Trophoblast cell (in vitro differentiated cells and primary cell): ENCODE measurements around the gene CNTNAP1.

ENCODE experiments used
- DNase-seq, 2 donors: peaks; one replicate each; pipeline ENCODE4 v3.0.0-alpha.2; 2016
- H2AFZ ChIP-seq: 2 replicates; pipeline ENCODE4 v1.6.1; 2013; ENCODE audit warnings: low read length, moderate library complexity, mild to moderate bottlenecking; ENCODE audit not compliant: insufficient read depth, poor library complexity
- H2AK5ac ChIP-seq: 2 replicates; pipeline ENCODE4 v1.6.1; 2013; ENCODE audit warnings: mild to moderate bottlenecking, low read length
- H2BK120ac ChIP-seq: 2 replicates; pipeline ENCODE4 v1.6.1; 2013; ENCODE audit warnings: low read length, mild to moderate bottlenecking, moderate library complexity; ENCODE audit not compliant: insufficient read depth, poor library complexity
- H2BK12ac ChIP-seq: 2 replicates; pipeline ENCODE4 v1.6.1; 2013; ENCODE audit warnings: mild to moderate bottlenecking, low read length, moderate library complexity
- H2BK5ac ChIP-seq: 2 replicates; pipeline ENCODE4 v1.6.1; 2013; ENCODE audit warnings: low read length, low read depth, moderate library complexity, mild to moderate bottlenecking; ENCODE audit not compliant: poor library complexity
- H3K14ac ChIP-seq: 2 replicates; pipeline ENCODE4 v1.6.1; 2013; ENCODE audit warnings: mild to moderate bottlenecking, low read length
- H3K18ac ChIP-seq: 2 replicates; pipeline ENCODE4 v1.6.1; 2013; ENCODE audit warnings: mild to moderate bottlenecking, low read length
- H3K23ac ChIP-seq: 2 replicates; pipeline ENCODE4 v1.6.1; 2013; ENCODE audit warnings: low read length
- H3K27ac ChIP-seq: 2 replicates; pipeline ENCODE4 v1.5.1; 2013; ENCODE audit warnings: low read depth, mild to moderate bottlenecking, inconsistent platforms, low read length, moderate library complexity
- H3K27me3 ChIP-seq: 2 replicates; pipeline ENCODE4 v1.6.1; 2013; ENCODE audit warnings: inconsistent platforms, mild to moderate bottlenecking, low read length, moderate library complexity; ENCODE audit not compliant: insufficient read depth
- H3K36me3 ChIP-seq, 2 experiments: 1 replicate in 1 of 2; 2 replicates in 1 of 2; pipeline ENCODE4 v1.6.1; 2013; ENCODE audit warnings: low read length in 2 of 2, mild to moderate bottlenecking in 2 of 2, moderate library complexity in 1 of 2; ENCODE audit not compliant: insufficient read depth in 2 of 2, control insufficient read depth in 1 of 2
- H3K4ac ChIP-seq: 2 replicates; pipeline ENCODE4 v1.6.1; 2013; ENCODE audit warnings: low read depth, mild to moderate bottlenecking, low read length, moderate library complexity
- H3K4me1 ChIP-seq, 2 experiments: 1 replicate in 1 of 2; 2 replicates in 1 of 2; pipeline ENCODE4 v1.6.1; 2013; ENCODE audit warnings: low read length in 2 of 2, mild to moderate bottlenecking in 2 of 2, moderate library complexity in 1 of 2; ENCODE audit not compliant: insufficient read depth in 2 of 2, control insufficient read depth in 1 of 2
- H3K4me2 ChIP-seq: 2 replicates; pipeline ENCODE4 v1.6.1; 2013; ENCODE audit warnings: inconsistent platforms, mild to moderate bottlenecking, low read length, moderate library complexity
- H3K4me3 ChIP-seq: 2 replicates; pipeline ENCODE4 v1.5.1; 2013; ENCODE audit warnings: mild to moderate bottlenecking, low read depth, low read length, inconsistent platforms
- H3K79me1 ChIP-seq: one replicate; pipeline ENCODE4 v1.6.1; 2013; ENCODE audit warnings: low read length
- H3K79me2 ChIP-seq: 2 replicates; pipeline ENCODE4 v1.6.1; 2013; ENCODE audit warnings: low read length, mild to moderate bottlenecking; ENCODE audit not compliant: control insufficient read depth, insufficient read depth, poor library complexity
- H3K9ac ChIP-seq: 2 replicates; pipeline ENCODE4 v1.6.1; 2013; ENCODE audit warnings: mild to moderate bottlenecking, low read length
- H3K9me3 ChIP-seq: 2 replicates; pipeline ENCODE4 v1.6.1; 2013; ENCODE audit warnings: low read depth, mild to moderate bottlenecking, control low read depth, inconsistent platforms, low read length; ENCODE audit not compliant: insufficient read depth
- H4K12ac ChIP-seq: 2 replicates; pipeline ENCODE4 v1.6.1; 2013; ENCODE audit warnings: low read depth, mild to moderate bottlenecking, low read length, moderate library complexity
- H4K8ac ChIP-seq: 2 replicates; pipeline ENCODE4 v1.6.1; 2013; ENCODE audit warnings: low read depth, mild to moderate bottlenecking, low read length, moderate library complexity
- H4K91ac ChIP-seq: one replicate; pipeline ENCODE4 v1.6.1; 2013; ENCODE audit warnings: low read depth, mild to moderate bottlenecking, low read length, moderate library complexity
- whole genome bisulfite sequencing: extraction: QIAGEN DNeasy Blood & Tissue Kit; methylation state at CpG from one replicate; pipeline ENCODE4 v1.1.7; 2013; ENCODE audit warnings: missing lambda C conversion rate; ENCODE audit not compliant: insufficient read length, insufficient coverage; ENCODE audit errors: extremely low coverage; 5-methylcytosine and 5-hydroxymethylcytosine counted together

CNTNAP1 gene

GRCh38 chr17:42692489-42692888, 10.2 kb downstream of the CNTNAP1 start:
- WGBS, result no CpG with 5 or more reads among the region's 11 CpGs

GRCh38 chr17:42694524-42694923, 12.2 kb downstream of the CNTNAP1 start:
- H4K12ac ChIP-seq, result no peak overlapping the region
- no peak overlapping the region for H2AK5ac ChIP-seq
- peaks cover 0 to 4% of the 10 kb centered on the region in 2 experiments for H3K36me3 ChIP-seq
- H3K27me3 ChIP-seq, result no peaks in the 10 kb centered on the region
- no peak overlapping the region for H3K9ac ChIP-seq
- H2BK12ac ChIP-seq, result no peak overlapping the region
- no CpG with 5 or more reads among the region's 3 CpGs for WGBS
- H3K79me1 ChIP-seq, result no peaks in the 10 kb centered on the region
- no peaks in the 10 kb centered on the region for H3K4me1 ChIP-seq
- H2AFZ ChIP-seq, result no peak overlapping the region
- no peak overlapping the region for H3K14ac ChIP-seq
- no peak overlapping the region for H3K18ac ChIP-seq
- H3K27ac ChIP-seq, result no peak overlapping the region
- H3K4me3 ChIP-seq, result no peak overlapping the region
- peaks cover 3% of the 10 kb centered on the region for H3K9me3 ChIP-seq
- H4K8ac ChIP-seq, result no peak overlapping the region
- no peak overlapping the region for H4K91ac ChIP-seq
- no peak overlapping the region for H3K23ac ChIP-seq
- H2BK5ac ChIP-seq, result no peak overlapping the region
- no peaks in the 10 kb centered on the region for H3K79me2 ChIP-seq
- no peak overlapping the region for H3K4me2 ChIP-seq
- H2BK120ac ChIP-seq, result no peak overlapping the region
- no peak overlapping the region for H3K4ac ChIP-seq
- no peak for DNase-seq

More at GRCh38 chr17:42692489-42692888, 10.2 kb downstream of the CNTNAP1 start:
- no peak overlapping the region for H3K4me3 ChIP-seq
- H3K27me3 ChIP-seq, result no peaks in the 10 kb centered on the region
- H3K36me3 ChIP-seq, result peaks cover 0 to 4% of the 10 kb centered on the region in 2 experiments
- no peak overlapping the region for H4K8ac ChIP-seq
- no peaks in the 10 kb centered on the region for H3K4me1 ChIP-seq
- H4K12ac ChIP-seq, result no peak overlapping the region
- no peak overlapping the region for H3K18ac ChIP-seq
- no peak overlapping the region for H2AFZ ChIP-seq
- peaks cover 3% of the 10 kb centered on the region for H3K9me3 ChIP-seq
- H2BK12ac ChIP-seq, result no peak overlapping the region
- H2AK5ac ChIP-seq, result no peak overlapping the region
- no peak overlapping the region for H3K14ac ChIP-seq
- no peaks in the 10 kb centered on the region for H3K79me1 ChIP-seq
- H3K23ac ChIP-seq, result no peak overlapping the region
- H3K9ac ChIP-seq, result no peak overlapping the region
- no peak overlapping the region for H2BK5ac ChIP-seq
- H4K91ac ChIP-seq, result no peak overlapping the region
- H3K79me2 ChIP-seq, result no peaks in the 10 kb centered on the region
- no peak overlapping the region for H2BK120ac ChIP-seq
- H3K27ac ChIP-seq, result no peak overlapping the region
- no peak overlapping the region for H3K4ac ChIP-seq
- no peak overlapping the region for H3K4me2 ChIP-seq
- DNase-seq, result no peak

GRCh38 chr17:42695500-42695899, 13.2 kb downstream of the CNTNAP1 start:
- H3K23ac ChIP-seq, result no peak overlapping the region
- no peak overlapping the region for H3K14ac ChIP-seq
- H3K4me1 ChIP-seq, result no peaks in the 10 kb centered on the region
- H3K9ac ChIP-seq, result no peak overlapping the region
- H3K79me1 ChIP-seq, result no peaks in the 10 kb centered on the region
- H2BK120ac ChIP-seq, result no peak overlapping the region
- H2AK5ac ChIP-seq, result no peak overlapping the region
- no peak overlapping the region for H2AFZ ChIP-seq
- no peak for DNase-seq
- H3K27me3 ChIP-seq, result no peaks in the 10 kb centered on the region
- no peak overlapping the region for H4K12ac ChIP-seq
- H2BK5ac ChIP-seq, result no peak overlapping the region
- H3K4me3 ChIP-seq, result no peak overlapping the region
- H2BK12ac ChIP-seq, result no peak overlapping the region
- no CpG with 5 or more reads among the region's 20 CpGs for WGBS
- H3K4ac ChIP-seq, result no peak overlapping the region
- no peaks in the 10 kb centered on the region for H3K79me2 ChIP-seq
- no peak overlapping the region for H3K27ac ChIP-seq
- no peak overlapping the region for H4K8ac ChIP-seq
- H3K9me3 ChIP-seq, result peaks cover 3% of the 10 kb centered on the region
- no peak overlapping the region for H3K18ac ChIP-seq
- H3K4me2 ChIP-seq, result no peak overlapping the region
- H3K36me3 ChIP-seq, result peaks cover 0 to 4% of the 10 kb centered on the region in 2 experiments
- H4K91ac ChIP-seq, result no peak overlapping the region

- Histone ChIP-seq H3K18ac (no peak overlapping the region), H2BK12ac (no peak overlapping the region), H2BK5ac (no peak overlapping the region), H3K9ac (no peak overlapping the region), H3K14ac (no peak overlapping the region), H3K27me3 (no peaks in the 10 kb centered on the region), H3K79me2 (no peaks in the 10 kb centered on the region), H2BK120ac (no peak overlapping the region), H3K4ac (no peak overlapping the region), H2AK5ac (no peak overlapping the region), H3K4me2 (no peak overlapping the region), H4K91ac (no peak overlapping the region), H3K79me1 (no peaks in the 10 kb centered on the region), H3K27ac (no peak overlapping the region), H3K9me3 (peaks cover 1% of the 10 kb centered on the region), H3K23ac (no peak overlapping the region), H4K8ac (no peak overlapping the region), H3K4me1 (no peaks in the 10 kb centered on the region), H3K36me3 (peaks cover 10 to 17% of the 10 kb centered on the region in 2 experiments), H2AFZ (no peak overlapping the region), H4K12ac (no peak overlapping the region), H3K4me3 (no peak overlapping the region)
- DNase-seq, result no peak
- no CpG with 5 or more reads among the region's 19 CpGs for WGBS
Measured at GRCh38 chr17:42697108-42697811, 14.9 kb downstream of the CNTNAP1 start.
